Astrocyte (in vitro differentiated cells and primary cell): ENCODE data around the gene RABGGTA.

Experiments
- CTCF ChIP-seq: IDR thresholded peaks from 2 replicates; pipeline ENCODE4 v1.5.1; 2011; ENCODE audit warnings: low read depth, mild to moderate bottlenecking, inconsistent platforms, low read length, moderate library complexity; ENCODE audit not compliant: insufficient read depth
- EZH2 ChIP-seq: IDR thresholded peaks from 2 replicates; pipeline ENCODE4 v1.6.1; 2012; ENCODE audit warnings: mild to moderate bottlenecking, low read length, inconsistent platforms; ENCODE audit not compliant: insufficient read depth

GRCh38 chr14:24281636-24282035 lies 10.2 kb upstream of the RABGGTA start:
- no peak for TF ChIP-seq CTCF
- TF ChIP-seq EZH2 = no peak
